PC-9 (cell line): ENCODE data around the gene FOXE1. TPM values are rescaled to one million over a fixed set of nuclear protein-coding genes. Genes with fewer than 3 reads are reported as not detected.

Source experiments
- BruUV-seq: library from RNA; stranded (reverse); fragments of 400-500 nt; replicated peaks from 2 replicates; lab custom pipeline; 2021; lab: Mats Ljungman, UMichigan
- CTCF ChIA-PET: fragments of 300-600 bp; sonication (Branson Sonifier 250); formaldehyde crosslinking; loops from one replicate; lab custom pipeline; 2022; ENCODE audit warnings: antibody characterized with exemption; lab: Charles Lee
- POLR2A ChIA-PET: fragments of 300-600 bp; sonication (Branson Sonifier 250); formaldehyde crosslinking; loops from one replicate; lab custom pipeline; 2022; ENCODE audit warnings: antibody characterized with exemption; ENCODE audit not compliant: unreplicated experiment; lab: Charles Lee
- DNase-seq, 2 experiments: peaks; one replicate each; pipeline versions ENCODE4 v3.0.0 to v3.0.0-alpha.2; 2015 to 2022; ENCODE audit warnings: mixed read lengths in 1 of 2
- H2AFZ ChIP-seq: fragments of 200-600 bp; sonication (generic); 2 replicates; pipeline ENCODE4 v1.8.1; 2017; ENCODE audit warnings: antibody characterized with exemption
- H3F3A ChIP-seq: fragments of 200-600 bp; sonication (generic); 2 replicates; pipeline ENCODE4 v1.8.1; 2017; ENCODE audit warnings: antibody characterized with exemption, mild to moderate bottlenecking, low read depth; ENCODE audit not compliant: insufficient read depth
- H3K27ac ChIP-seq: fragments of 200-600 bp; sonication (generic); 2 replicates; pipeline ENCODE4 v1.6.1; 2016; ENCODE audit warnings: mixed run types
- H3K27me3 ChIP-seq: fragments of 200-600 bp; sonication (generic); 2 replicates; pipeline ENCODE4 v1.6.1; 2016; ENCODE audit warnings: low read depth, mixed run types; ENCODE audit not compliant: insufficient read depth
- H3K36me3 ChIP-seq: fragments of 200-600 bp; sonication (generic); 2 replicates; pipeline ENCODE4 v1.6.1; 2016; ENCODE audit warnings: low read depth, mixed run types
- H3K4me1 ChIP-seq: fragments of 200-600 bp; sonication (generic); replicated peaks from 2 replicates; pipeline ENCODE4 v1.6.1; 2016; ENCODE audit warnings: mixed run types; ENCODE audit not compliant: insufficient read depth
- H3K4me2 ChIP-seq: fragments of 200-600 bp; sonication (generic); 2 replicates; pipeline ENCODE4 v1.6.1; 2017; ENCODE audit warnings: mixed run types
- H3K4me3 ChIP-seq: fragments of 200-600 bp; sonication (generic); 2 replicates; pipeline ENCODE4 v1.6.1; 2016; ENCODE audit warnings: mixed run types
- H3K79me2 ChIP-seq: fragments of 200-600 bp; sonication (generic); 2 replicates; pipeline ENCODE4 v1.6.1; 2017; ENCODE audit warnings: low read depth, mixed run types
- H3K9me2 ChIP-seq: fragments of 200-600 bp; sonication (generic); 2 replicates; pipeline ENCODE4 v1.8.1; 2017; ENCODE audit warnings: mild to moderate bottlenecking; ENCODE audit not compliant: insufficient read depth
- H3K9me3 ChIP-seq: fragments of 200-600 bp; sonication (generic); 2 replicates; pipeline ENCODE4 v1.8.1; 2016; ENCODE audit warnings: low read depth; ENCODE audit not compliant: insufficient read depth
- H4K20me1 ChIP-seq: fragments of 200-600 bp; sonication (generic); 2 replicates; pipeline ENCODE4 v1.8.1; 2017; ENCODE audit not compliant: insufficient read depth
- EZH2 ChIP-seq: fragments of 200-600 bp; sonication (generic); IDR thresholded peaks from 2 replicates; pipeline ENCODE4 v1.8.0; 2017; ENCODE audit warnings: antibody characterized with exemption, low read depth
- intact Hi-C: fragments of 100-400 bp; cut with micrococcal nuclease; formaldehyde crosslinking; loops from one replicate; pipeline ENCODE4 v1.10.0; 2022; ENCODE audit not compliant: unreplicated experiment
- total RNA-seq: library from RNA; stranded (reverse); gene quantifications from 2 replicates; pipeline ENCODE4 v1.2.3, GENCODE V29; 2021
- TF ChIP-seq, protein P1 (sequence below): fragments of 200-600 bp; sonication (generic); conservative IDR thresholded peaks from 2 replicates; pipeline ENCODE4 v1.6.1; 2017; ENCODE audit warnings: mixed run types, antibody characterized with exemption, mild to moderate bottlenecking, moderate library complexity

FOXE1 gene
- total RNA-seq, 1 experiment from 2014 or later, result 5.7 TPM

GRCh38 chr9:97842960-97843359 is 10.1 kb upstream of the FOXE1 start:
- H3K9me2 ChIP-seq, result no peaks in the 10 kb centered on the region
- H3K79me2 ChIP-seq, result no peaks in the 10 kb centered on the region
- H4K20me1 ChIP-seq, result no peaks in the 10 kb centered on the region
- intact Hi-C loops, result no loop called here
- H2AFZ ChIP-seq, result no peak overlapping the region
- DNase-seq, result no peak
- BruUV-seq, result no TSS peak
- CTCF ChIA-PET, result interaction anchor here (0.7 kb wide), 2 partner anchors 93 to 97 kb away, joined by 3 read pairs; no protein-coding TSS in a partner anchor
- no peak overlapping the region for H3K4me3 ChIP-seq
- no peak overlapping the region for H3K27ac ChIP-seq
- H3K27me3 ChIP-seq, result no peaks in the 10 kb centered on the region
- POLR2A ChIA-PET, result interaction anchor here (0.6 to 0.7 kb wide), 2 partner anchors 20 to 34 kb away, joined by 3 to 4 read pairs; no protein-coding TSS in a partner anchor
- TF ChIP-seq, protein P1, sequence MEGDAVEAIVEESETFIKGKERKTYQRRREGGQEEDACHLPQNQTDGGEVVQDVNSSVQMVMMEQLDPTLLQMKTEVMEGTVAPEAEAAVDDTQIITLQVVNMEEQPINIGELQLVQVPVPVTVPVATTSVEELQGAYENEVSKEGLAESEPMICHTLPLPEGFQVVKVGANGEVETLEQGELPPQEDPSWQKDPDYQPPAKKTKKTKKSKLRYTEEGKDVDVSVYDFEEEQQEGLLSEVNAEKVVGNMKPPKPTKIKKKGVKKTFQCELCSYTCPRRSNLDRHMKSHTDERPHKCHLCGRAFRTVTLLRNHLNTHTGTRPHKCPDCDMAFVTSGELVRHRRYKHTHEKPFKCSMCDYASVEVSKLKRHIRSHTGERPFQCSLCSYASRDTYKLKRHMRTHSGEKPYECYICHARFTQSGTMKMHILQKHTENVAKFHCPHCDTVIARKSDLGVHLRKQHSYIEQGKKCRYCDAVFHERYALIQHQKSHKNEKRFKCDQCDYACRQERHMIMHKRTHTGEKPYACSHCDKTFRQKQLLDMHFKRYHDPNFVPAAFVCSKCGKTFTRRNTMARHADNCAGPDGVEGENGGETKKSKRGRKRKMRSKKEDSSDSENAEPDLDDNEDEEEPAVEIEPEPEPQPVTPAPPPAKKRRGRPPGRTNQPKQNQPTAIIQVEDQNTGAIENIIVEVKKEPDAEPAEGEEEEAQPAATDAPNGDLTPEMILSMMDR, result no peak
- no peak for TF ChIP-seq EZH2
- H3K4me2 ChIP-seq, result no peak overlapping the region
- H3F3A ChIP-seq, result no peaks in the 10 kb centered on the region
- no peaks in the 10 kb centered on the region for H3K36me3 ChIP-seq
- H3K9me3 ChIP-seq, result no peaks in the 10 kb centered on the region
- no peaks in the 10 kb centered on the region for H3K4me1 ChIP-seq

DNA sequence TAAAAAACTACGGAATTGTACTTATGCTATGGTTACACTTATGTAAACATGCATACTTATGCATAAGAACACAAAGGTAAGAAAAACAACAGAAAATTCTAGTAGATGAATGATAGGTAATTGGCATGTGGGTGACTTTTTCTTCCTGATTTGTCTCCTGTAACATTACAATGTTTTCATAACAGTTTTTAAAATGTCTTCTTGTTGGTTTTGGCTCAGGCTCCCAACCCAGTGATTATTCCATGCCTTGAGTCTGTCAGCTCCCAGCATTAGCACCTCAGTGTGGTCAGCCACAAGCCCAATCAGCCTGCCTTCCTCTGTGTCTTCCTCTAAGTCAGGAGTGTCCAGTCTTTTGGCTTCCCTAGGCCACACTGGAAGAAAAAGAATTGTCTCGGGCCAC is 7.9 kb upstream of the FOXE1 start:
- CTCF ChIA-PET, result interaction anchor here (0.6 to 0.8 kb wide), 2 partner anchors 48 to 91 kb away, joined by 3 to 4 read pairs; no protein-coding TSS in a partner anchor

DNA sequence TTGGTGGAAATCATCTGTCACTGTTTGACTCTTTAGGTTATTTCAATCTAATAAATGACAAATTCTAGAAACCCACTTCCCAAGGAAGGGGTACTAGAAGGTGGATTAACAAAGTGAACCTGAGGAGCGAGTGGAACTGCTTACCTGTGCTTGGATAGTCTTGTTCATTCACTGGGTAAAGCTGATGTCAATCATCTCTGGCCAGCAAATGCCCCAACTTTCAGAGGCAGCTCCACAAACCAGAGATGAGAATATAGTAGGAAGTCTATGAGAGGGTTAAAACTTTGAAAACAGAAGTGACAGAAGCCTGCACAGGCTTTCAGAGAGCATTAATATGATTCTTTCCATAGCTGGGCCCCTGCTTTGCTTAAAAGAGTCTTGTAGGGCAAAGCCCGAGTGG is 7.3 kb upstream of the FOXE1 start:
- CTCF ChIA-PET, result interaction anchor here (0.8 kb wide), 1 partner anchor 47 kb away, joined by 4 read pairs; no protein-coding TSS in a partner anchor
- Histone ChIP-seq H2AFZ (no peak overlapping the region), H3K36me3 (no peaks in the 10 kb centered on the region), H3K27ac (no peak overlapping the region), H3K9me3 (no peaks in the 10 kb centered on the region), H3K4me1 (peaks cover 6% of the 10 kb centered on the region; the same call in 1 of the 2 replicates), H3K79me2 (peaks cover 12% of the 10 kb centered on the region), H3K27me3 (no peaks in the 10 kb centered on the region), H4K20me1 (no peaks in the 10 kb centered on the region), H3K9me2 (no peaks in the 10 kb centered on the region), H3K4me2 (no peak overlapping the region), H3F3A (no peaks in the 10 kb centered on the region), H3K4me3 (no peak overlapping the region)
- POLR2A ChIA-PET, result interaction anchor here (0.6 to 0.7 kb wide), 2 partner anchors 25 to 30 kb away, joined by 3 to 8 read pairs; no protein-coding TSS in a partner anchor
- no peak for TF ChIP-seq EZH2
- TF ChIP-seq, protein P1, result no peak
- DNase-seq, result no peak
- no TSS peak for BruUV-seq
- intact Hi-C loops, result no loop called here

More for the DNA sequence above, 7.9 kb upstream of the FOXE1 start:
- no peak for TF ChIP-seq EZH2
- TF ChIP-seq, protein P1, result no peak
- H3K4me1 ChIP-seq, result no peaks in the 10 kb centered on the region
- H3K4me3 ChIP-seq, result no peak overlapping the region
- H3K27me3 ChIP-seq, result no peaks in the 10 kb centered on the region
- no peak overlapping the region for H2AFZ ChIP-seq
- H3K4me2 ChIP-seq, result no peak overlapping the region
- no TSS peak for BruUV-seq
- peaks cover 7% of the 10 kb centered on the region for H3K79me2 ChIP-seq
- no peaks in the 10 kb centered on the region for H3F3A ChIP-seq
- H4K20me1 ChIP-seq, result no peaks in the 10 kb centered on the region
- no peak for DNase-seq
- no peaks in the 10 kb centered on the region for H3K9me3 ChIP-seq
- H3K27ac ChIP-seq, result no peak overlapping the region
- POLR2A ChIA-PET, result no interaction called here
- H3K9me2 ChIP-seq, result no peaks in the 10 kb centered on the region
- H3K36me3 ChIP-seq, result no peaks in the 10 kb centered on the region
- intact Hi-C loops, result no loop called here
